ENCODE results near the gene CHADL. TPM values are rescaled to one million over a fixed set of nuclear protein-coding genes. Genes with fewer than 3 reads are reported as not detected.
A peak's percentile ranks its signal among the peaks of the same experiment; 100 is the strongest.

Gene CHADL
- polyA plus RNA-seq, 2 donors = 2.8 to 5.9 TPM

- Histone ChIP-seq H3K27me3 (ENCODE audit: control insufficient read depth in 1 of 2, insufficient read depth in 2 of 2, low read length in 2 of 2) (no peaks in the 10 kb centered on the region), H3K36me3 (ENCODE audit: control insufficient read depth in 2 of 2, insufficient read depth in 2 of 2, low read length in 1 of 2) (peaks cover 23 to 51% of the 10 kb centered on the region in 2 donors), H3K27ac (ENCODE audit: low read depth in 2 of 2, low read length in 1 of 2) (no peak overlapping the region), H3K4me3 (ENCODE audit: low read depth in 1 of 2, low read length in 2 of 2) (no peak overlapping the region), H3K4me1 (ENCODE audit: control insufficient read depth in 2 of 2, insufficient read depth in 2 of 2, low read length in 1 of 2) (peaks cover 0 to 6% of the 10 kb centered on the region in 2 donors), H3K9me3 (ENCODE audit: control insufficient read depth in 2 of 2, insufficient read depth in 1 of 2, low read depth in 1 of 2, low read length in 1 of 2) (no peaks in the 10 kb centered on the region)
- 83 to 84% methylated on average over 9 of the region's 9 CpGs for WGBS, 2 donors
Observed at GRCh38 chr22:41222846-41223507, 17.8 kb downstream of the CHADL start.

GRCh38 chr22:41217553-41218157 lies 23.1 kb downstream of the CHADL start:
- Histone ChIP-seq H3K36me3 (ENCODE audit: control insufficient read depth in 2 of 2, insufficient read depth in 2 of 2, low read length in 1 of 2) (peaks cover 6 to 17% of the 10 kb centered on the region in 2 donors), H3K27ac (ENCODE audit: low read depth in 2 of 2, low read length in 1 of 2) (peak overlapping the region; percentile 90 to 95), H3K4me3 (ENCODE audit: low read depth in 1 of 2, low read length in 2 of 2) (peak overlapping the region in 1 of 2 donors; percentile 5)

GRCh38 chr22:41216984-41217383 lies 23.7 kb downstream of the CHADL start:
- WGBS, 2 donors = 57 to 68% methylated on average over 13 of the region's 13 CpGs
- H3K27me3 ChIP-seq (ENCODE audit: control insufficient read depth in 1 of 2, insufficient read depth in 2 of 2, low read length in 2 of 2) = no peaks in the 10 kb centered on the region
- no peaks in the 10 kb centered on the region for H3K9me3 ChIP-seq (ENCODE audit: control insufficient read depth in 2 of 2, insufficient read depth in 1 of 2, low read depth in 1 of 2, low read length in 1 of 2)
- H3K4me1 ChIP-seq (ENCODE audit: control insufficient read depth in 2 of 2, insufficient read depth in 2 of 2, low read length in 1 of 2) = peaks cover 0 to 3% of the 10 kb centered on the region in 2 donors
- peak overlapping the region; percentile 90 to 95 for H3K27ac ChIP-seq (ENCODE audit: low read depth in 2 of 2, low read length in 1 of 2)
- H3K4me3 ChIP-seq (ENCODE audit: low read depth in 1 of 2, low read length in 2 of 2) = no peak overlapping the region
- H3K36me3 ChIP-seq (ENCODE audit: control insufficient read depth in 2 of 2, insufficient read depth in 2 of 2, low read length in 1 of 2) = peaks cover 6 to 17% of the 10 kb centered on the region in 2 donors

More at GRCh38 chr22:41217553-41218157, 23.1 kb downstream of the CHADL start:
- Histone ChIP-seq H3K4me1 (ENCODE audit: control insufficient read depth in 2 of 2, insufficient read depth in 2 of 2, low read length in 1 of 2) (peaks cover 0 to 3% of the 10 kb centered on the region in 2 donors), H3K9me3 (ENCODE audit: control insufficient read depth in 2 of 2, insufficient read depth in 1 of 2, low read depth in 1 of 2, low read length in 1 of 2) (no peaks in the 10 kb centered on the region), H3K27me3 (ENCODE audit: control insufficient read depth in 1 of 2, insufficient read depth in 2 of 2, low read length in 2 of 2) (no peaks in the 10 kb centered on the region)
- WGBS, 2 donors = 23 to 38% methylated on average over 16 of the region's 16 CpGs

GRCh38 chr22:41215926-41216325 lies 24.8 kb downstream of the CHADL start:
- Histone ChIP-seq H3K27me3 (ENCODE audit: control insufficient read depth in 1 of 2, insufficient read depth in 2 of 2, low read length in 2 of 2) (no peaks in the 10 kb centered on the region), H3K4me3 (ENCODE audit: low read depth in 1 of 2, low read length in 2 of 2) (no peak overlapping the region), H3K36me3 (ENCODE audit: control insufficient read depth in 2 of 2, insufficient read depth in 2 of 2, low read length in 1 of 2) (peaks cover 2 to 13% of the 10 kb centered on the region in 2 donors), H3K4me1 (ENCODE audit: control insufficient read depth in 2 of 2, insufficient read depth in 2 of 2, low read length in 1 of 2) (peaks cover 0 to 3% of the 10 kb centered on the region in 2 donors), H3K9me3 (ENCODE audit: control insufficient read depth in 2 of 2, insufficient read depth in 1 of 2, low read depth in 1 of 2, low read length in 1 of 2) (no peaks in the 10 kb centered on the region), H3K27ac (ENCODE audit: low read depth in 2 of 2, low read length in 1 of 2) (peak overlapping the region in 1 of 2 donors; percentile 48)
- WGBS, 2 donors = 91 to 92% methylated on average over 7 of the region's 7 CpGs

GRCh38 chr22:41215409-41215808 lies 25.3 kb downstream of the CHADL start:
- peaks cover 0 to 13% of the 10 kb centered on the region in 2 donors for H3K36me3 ChIP-seq (ENCODE audit: control insufficient read depth in 2 of 2, insufficient read depth in 2 of 2, low read length in 1 of 2)
- no peaks in the 10 kb centered on the region for H3K9me3 ChIP-seq (ENCODE audit: control insufficient read depth in 2 of 2, insufficient read depth in 1 of 2, low read depth in 1 of 2, low read length in 1 of 2)
- H3K27me3 ChIP-seq (ENCODE audit: control insufficient read depth in 1 of 2, insufficient read depth in 2 of 2, low read length in 2 of 2) = no peaks in the 10 kb centered on the region
- H3K4me3 ChIP-seq (ENCODE audit: low read depth in 1 of 2, low read length in 2 of 2) = no peak overlapping the region
- WGBS, 2 donors = 97 to 98% methylated on average over 10 of the region's 10 CpGs
- H3K27ac ChIP-seq (ENCODE audit: low read depth in 2 of 2, low read length in 1 of 2) = no peak overlapping the region
- peaks cover 0 to 3% of the 10 kb centered on the region in 2 donors for H3K4me1 ChIP-seq (ENCODE audit: control insufficient read depth in 2 of 2, insufficient read depth in 2 of 2, low read length in 1 of 2)

- Histone ChIP-seq H3K36me3 (ENCODE audit: control insufficient read depth in 2 of 2, insufficient read depth in 2 of 2, low read length in 1 of 2) (peaks cover 4% of the 10 kb centered on the region in 2 donors), H3K27ac (ENCODE audit: low read depth in 2 of 2, low read length in 1 of 2) (no peak overlapping the region), H3K4me3 (ENCODE audit: low read depth in 1 of 2, low read length in 2 of 2) (no peak overlapping the region), H3K27me3 (ENCODE audit: control insufficient read depth in 1 of 2, insufficient read depth in 2 of 2, low read length in 2 of 2) (no peaks in the 10 kb centered on the region), H3K4me1 (ENCODE audit: control insufficient read depth in 2 of 2, insufficient read depth in 2 of 2, low read length in 1 of 2) (peaks cover 0 to 3% of the 10 kb centered on the region in 2 donors), H3K9me3 (ENCODE audit: control insufficient read depth in 2 of 2, insufficient read depth in 1 of 2, low read depth in 1 of 2, low read length in 1 of 2) (no peaks in the 10 kb centered on the region)
- WGBS, 2 donors = 91 to 92% methylated on average over 9 of the region's 9 CpGs
Observed at GRCh38 chr22:41206719-41207118, 34.0 kb downstream of the CHADL start.

GRCh38 chr22:41204992-41205900 lies 35.5 kb downstream of the CHADL start, which contains the start of gene L3MBTL2:
L3MBTL2 (plus strand) TSS chr22:41205312; CDS start chr22:41205363, 51 bp downstream.
- peaks cover 0 to 4% of the 10 kb centered on the region in 2 donors for H3K36me3 ChIP-seq (ENCODE audit: control insufficient read depth in 2 of 2, insufficient read depth in 2 of 2, low read length in 1 of 2)
- H3K4me1 ChIP-seq (ENCODE audit: control insufficient read depth in 2 of 2, insufficient read depth in 2 of 2, low read length in 1 of 2) = peaks cover 0 to 3% of the 10 kb centered on the region in 2 donors
- peak within 1 kb of the TSS; percentile 75 to 90 for H3K27ac ChIP-seq (ENCODE audit: low read depth in 2 of 2, low read length in 1 of 2)
- H3K4me3 ChIP-seq (ENCODE audit: low read depth in 1 of 2, low read length in 2 of 2) = peak within 1 kb of the TSS; percentile 87 to 94
- no peaks in the 10 kb centered on the region for H3K9me3 ChIP-seq (ENCODE audit: control insufficient read depth in 2 of 2, insufficient read depth in 1 of 2, low read depth in 1 of 2, low read length in 1 of 2)
- no peaks in the 10 kb centered on the region for H3K27me3 ChIP-seq (ENCODE audit: control insufficient read depth in 1 of 2, insufficient read depth in 2 of 2, low read length in 2 of 2)
- WGBS, 2 donors = 1 to 2% methylated on average over 47 of the region's 47 CpGs

GRCh38 chr22:41204066-41204465 lies 36.7 kb downstream of the CHADL start:
- peaks cover 0 to 3% of the 10 kb centered on the region in 2 donors for H3K4me1 ChIP-seq (ENCODE audit: control insufficient read depth in 2 of 2, insufficient read depth in 2 of 2, low read length in 1 of 2)

GRCh38 chr22:41203118-41203517 lies 37.6 kb downstream of the CHADL start:
- Histone ChIP-seq H3K9me3 (ENCODE audit: control insufficient read depth in 2 of 2, insufficient read depth in 1 of 2, low read depth in 1 of 2, low read length in 1 of 2) (no peaks in the 10 kb centered on the region), H3K4me1 (ENCODE audit: control insufficient read depth in 2 of 2, insufficient read depth in 2 of 2, low read length in 1 of 2) (peaks cover 0 to 3% of the 10 kb centered on the region in 2 donors), H3K27ac (ENCODE audit: low read depth in 2 of 2, low read length in 1 of 2) (no peak overlapping the region), H3K27me3 (ENCODE audit: control insufficient read depth in 1 of 2, insufficient read depth in 2 of 2, low read length in 2 of 2) (no peaks in the 10 kb centered on the region), H3K4me3 (ENCODE audit: low read depth in 1 of 2, low read length in 2 of 2) (no peak overlapping the region), H3K36me3 (ENCODE audit: control insufficient read depth in 2 of 2, insufficient read depth in 2 of 2, low read length in 1 of 2) (no peaks in the 10 kb centered on the region)
- 91 to 92% methylated on average over 2 of the region's 2 CpGs for WGBS, 2 donors

More at GRCh38 chr22:41204066-41204465, 36.7 kb downstream of the CHADL start:
- Histone ChIP-seq H3K36me3 (ENCODE audit: control insufficient read depth in 2 of 2, insufficient read depth in 2 of 2, low read length in 1 of 2) (no peaks in the 10 kb centered on the region), H3K4me3 (ENCODE audit: low read depth in 1 of 2, low read length in 2 of 2) (no peak overlapping the region), H3K27me3 (ENCODE audit: control insufficient read depth in 1 of 2, insufficient read depth in 2 of 2, low read length in 2 of 2) (no peaks in the 10 kb centered on the region), H3K9me3 (ENCODE audit: control insufficient read depth in 2 of 2, insufficient read depth in 1 of 2, low read depth in 1 of 2, low read length in 1 of 2) (no peaks in the 10 kb centered on the region), H3K27ac (ENCODE audit: low read depth in 2 of 2, low read length in 1 of 2) (no peak overlapping the region)
- 61 to 65% methylated on average over 6 of the region's 6 CpGs for WGBS, 2 donors
